Measurements from ENCODE around the gene PTS.

PTS gene

DNA sequence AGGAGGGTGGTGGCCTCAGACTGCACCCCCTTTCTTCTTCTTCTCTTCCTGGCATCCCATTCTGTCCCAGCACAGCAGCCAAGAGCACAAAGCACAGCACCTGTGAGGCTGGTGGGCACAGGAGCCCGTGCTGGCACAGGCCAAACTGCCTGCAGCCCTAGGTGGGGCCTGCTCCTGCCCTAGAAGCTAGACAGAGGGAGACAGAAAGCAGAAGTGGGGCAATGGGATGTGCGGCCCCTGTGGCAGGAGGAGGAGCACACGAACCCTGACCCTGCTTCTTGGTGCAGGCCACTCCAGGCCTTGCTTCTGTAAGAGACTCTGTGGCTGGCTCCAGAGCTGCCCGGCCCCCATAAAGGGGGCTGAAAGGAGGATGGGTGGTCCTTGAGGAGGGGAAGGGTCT lies 3.9 kb upstream of the PTS start:
- DNase-seq (ENCODE audit: low spot score) = no peak

DNA sequence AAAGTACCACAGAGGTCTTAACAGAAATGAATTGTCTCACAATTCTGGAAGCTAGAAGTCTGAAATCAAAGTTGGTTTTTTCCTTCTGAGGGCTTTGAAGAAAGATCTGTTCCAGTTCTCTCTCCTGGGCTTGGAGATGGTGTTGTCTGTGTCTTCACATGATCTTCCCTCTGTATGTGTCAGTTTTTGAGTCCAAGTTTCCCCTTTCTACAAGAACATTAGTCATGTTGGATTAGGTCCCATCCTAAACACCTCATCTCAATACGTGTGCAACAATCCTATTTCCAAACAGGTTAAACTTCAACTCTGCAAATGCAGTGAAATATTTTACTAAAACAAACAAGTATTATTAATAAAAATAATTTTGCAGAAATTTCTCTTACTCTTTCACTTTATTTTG lies 3.1 kb upstream of the PTS start:
- DNase-seq (ENCODE audit: low spot score) = no peak

DNA sequence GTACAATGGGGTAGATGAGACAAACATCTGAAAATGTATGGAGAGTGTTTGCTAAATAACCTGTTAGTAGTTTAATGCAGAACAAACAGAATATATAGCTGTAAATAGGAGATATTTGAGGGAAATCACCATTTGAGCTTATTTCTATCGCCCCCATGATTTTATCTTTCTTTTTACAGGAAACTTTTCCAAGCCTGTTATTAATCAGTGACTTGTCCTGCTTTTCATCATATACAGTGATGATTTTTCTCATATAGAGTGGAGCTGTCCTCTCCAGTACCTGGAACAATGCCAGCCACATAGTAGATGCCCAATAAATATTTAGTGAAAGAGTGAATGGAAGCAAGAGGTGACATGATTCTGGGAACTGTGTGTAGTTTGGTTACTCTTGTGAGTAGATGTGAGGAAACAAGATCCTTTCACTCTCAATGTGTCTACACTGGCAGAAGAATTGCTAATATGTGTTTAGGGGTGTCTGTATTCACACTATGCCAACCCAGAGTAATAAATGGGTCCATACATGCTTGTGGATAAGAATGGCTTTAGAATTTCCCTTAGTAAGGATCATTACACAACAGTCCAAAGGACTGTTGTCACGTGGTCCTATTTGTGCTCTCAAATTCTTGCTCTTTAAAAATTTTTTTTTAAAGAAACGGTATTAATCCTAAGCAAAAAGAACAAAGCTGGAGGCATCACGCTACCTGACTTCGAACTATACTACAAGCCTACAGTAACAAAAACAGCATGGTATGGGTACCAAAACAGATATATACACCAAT lies 2.3 kb upstream of the PTS start:
- DNase-seq (ENCODE audit: low spot score) = no peak

DNA sequence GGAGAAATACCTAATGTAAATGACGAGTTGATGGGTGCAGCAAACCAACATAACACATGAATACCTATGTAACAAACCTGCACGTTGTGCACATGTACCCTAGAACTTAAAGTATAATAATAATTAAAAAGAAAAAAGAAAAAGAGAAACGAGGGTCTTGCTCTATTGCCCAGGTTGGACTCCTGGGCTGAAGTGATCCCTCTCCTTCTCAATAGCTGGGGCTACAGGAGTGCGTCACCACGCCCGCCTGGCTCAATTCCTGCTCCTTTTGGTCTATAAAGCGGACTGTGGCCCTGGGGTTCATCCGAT lies 521 bp upstream of the PTS start:
- DNase-seq (ENCODE audit: low spot score) = peak; percentile 75

DNA sequence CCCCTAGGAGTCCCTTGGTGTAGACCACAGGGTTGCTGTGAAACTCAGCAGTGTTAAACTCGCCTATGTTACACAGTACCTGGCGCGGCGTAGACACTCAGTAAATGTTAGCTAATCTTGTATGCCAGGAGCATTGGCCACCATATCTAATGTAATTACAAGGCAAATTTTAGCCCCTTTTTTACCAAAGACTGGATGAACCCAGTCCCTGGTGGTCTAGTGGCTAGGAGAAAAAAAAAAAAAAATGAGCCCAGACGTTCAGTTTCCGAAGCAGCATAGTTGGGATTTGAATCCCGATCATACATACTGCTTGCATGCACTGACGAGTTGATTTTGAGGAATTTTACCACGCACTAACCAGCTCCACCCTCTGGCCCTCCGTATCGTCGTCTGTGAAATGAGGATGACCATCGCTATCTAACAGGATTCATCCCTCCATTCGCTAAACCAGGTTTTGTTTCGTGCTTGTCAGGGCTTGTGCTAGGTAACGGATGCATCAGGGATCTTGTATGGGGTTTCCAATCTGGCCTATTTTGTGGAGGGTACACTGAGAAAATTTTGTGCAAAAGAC lies 688 bp downstream of the PTS start:
- peak; percentile 54 for DNase-seq (ENCODE audit: low spot score)

DNA sequence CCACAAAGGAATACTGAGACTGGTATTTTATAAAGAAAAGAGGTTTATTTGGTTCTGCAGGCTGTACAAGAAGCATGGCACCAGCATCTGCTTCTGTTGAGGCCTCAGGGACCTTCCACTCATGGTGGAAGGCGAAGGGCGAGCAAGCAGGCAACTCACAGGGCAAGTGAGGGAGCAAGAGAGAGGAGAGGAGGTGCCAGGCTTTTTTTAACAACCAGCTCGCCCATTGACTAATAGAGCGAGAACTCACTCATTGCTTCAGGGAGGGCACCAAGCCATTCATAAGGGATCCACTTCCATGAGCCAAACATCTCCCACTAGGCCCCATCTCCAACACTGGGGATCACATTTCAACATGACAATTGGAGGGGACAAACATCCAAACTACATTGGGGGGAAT lies 1.2 kb downstream of the PTS start:
- DNase-seq (ENCODE audit: low spot score) = no peak

DNA sequence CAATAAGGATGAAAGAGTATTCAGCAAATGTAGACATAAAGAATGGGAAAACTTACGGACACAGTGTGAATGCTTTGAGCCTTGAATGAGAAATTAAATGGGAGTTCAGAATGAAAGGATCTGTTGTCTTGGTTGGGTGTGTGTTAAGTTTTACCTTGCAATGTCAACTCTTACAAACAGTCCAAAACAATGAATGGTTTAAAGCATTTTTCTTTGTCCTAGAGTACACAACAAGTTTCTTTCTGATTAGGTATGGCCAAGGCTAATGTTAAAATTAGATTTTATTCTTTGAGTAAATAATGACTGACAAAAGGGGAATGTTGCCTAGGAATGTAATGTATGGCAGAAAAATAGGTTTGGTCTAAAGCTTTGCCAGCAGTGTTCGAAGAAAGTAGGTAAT lies 2.5 kb downstream of the PTS start:
- DNase-seq (ENCODE audit: low spot score) = no peak

DNA sequence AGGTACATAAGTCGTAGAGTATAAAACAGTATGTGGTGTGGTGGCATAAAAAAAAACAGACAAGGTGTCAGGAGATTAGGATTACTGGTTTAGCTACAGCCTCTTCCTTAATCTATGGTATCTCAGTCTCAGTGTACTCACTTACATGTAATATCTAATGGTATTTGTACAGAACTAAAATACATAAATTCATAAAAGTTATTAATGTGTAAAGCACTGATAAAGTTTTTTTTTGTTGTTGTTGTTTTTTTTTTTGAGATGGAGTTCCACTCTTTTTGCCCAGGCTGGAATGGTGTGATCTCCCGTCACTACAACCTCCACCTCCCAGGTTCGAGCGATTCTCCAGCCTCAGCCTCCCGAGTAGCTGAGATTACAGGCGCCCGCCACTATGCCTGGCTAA lies 2.9 kb downstream of the PTS start:
- no peak for DNase-seq (ENCODE audit: low spot score)

DNA sequence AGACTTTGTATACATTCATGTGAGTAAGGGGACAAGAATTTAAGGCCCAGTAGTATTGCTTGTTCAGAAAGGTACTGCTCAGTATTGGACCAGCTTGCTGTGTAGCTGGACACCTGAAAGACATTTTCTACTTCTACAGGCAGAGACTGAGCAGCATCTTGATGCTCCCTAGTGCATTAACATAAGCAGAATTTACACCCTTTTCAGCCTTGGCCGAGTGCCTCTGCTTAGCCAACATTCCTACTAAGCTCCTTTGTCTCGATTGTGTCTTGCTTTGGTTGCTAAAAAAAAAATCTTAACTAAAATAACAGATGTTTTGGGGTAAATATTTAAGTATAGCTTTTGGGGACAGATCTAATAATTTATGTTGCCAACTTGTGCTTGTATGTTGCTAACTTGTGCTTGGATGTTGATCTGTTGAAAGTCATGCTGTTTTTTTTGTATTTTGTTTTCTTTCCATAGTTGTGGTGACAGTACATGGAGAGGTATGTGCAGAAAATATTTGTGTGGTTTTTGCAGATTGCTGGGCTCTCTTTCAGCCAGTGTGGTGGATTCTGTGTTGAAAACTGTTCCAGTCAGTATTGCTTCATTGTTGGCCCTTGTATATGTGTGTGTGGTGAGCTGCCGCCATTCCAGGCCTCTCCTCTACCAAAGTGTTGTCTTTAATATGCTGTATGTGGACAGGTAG lies 3.7 kb downstream of the PTS start:
- DNase-seq (ENCODE audit: low spot score) = peak; percentile 79

DNA sequence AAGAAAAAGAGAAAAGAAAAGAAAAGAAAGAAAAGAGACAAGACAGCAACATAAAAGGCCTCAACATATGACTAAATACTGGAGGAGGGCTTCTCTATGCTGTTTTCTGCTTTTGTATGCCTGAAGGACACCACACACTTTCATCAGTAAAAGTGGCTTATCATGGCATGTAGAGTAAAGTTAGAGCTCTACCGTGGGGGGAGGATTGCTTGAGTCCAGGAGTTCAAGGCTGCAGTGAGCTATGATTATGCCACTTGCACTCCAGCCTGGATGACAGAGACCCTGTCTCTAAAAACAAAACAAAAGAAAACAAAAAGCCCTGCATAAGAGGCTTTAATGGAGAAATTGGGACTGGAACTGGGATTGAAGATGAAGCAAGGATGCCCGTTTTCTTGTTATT lies 5.7 kb downstream of the PTS start:
- no peak for DNase-seq (ENCODE audit: low spot score)

DNA sequence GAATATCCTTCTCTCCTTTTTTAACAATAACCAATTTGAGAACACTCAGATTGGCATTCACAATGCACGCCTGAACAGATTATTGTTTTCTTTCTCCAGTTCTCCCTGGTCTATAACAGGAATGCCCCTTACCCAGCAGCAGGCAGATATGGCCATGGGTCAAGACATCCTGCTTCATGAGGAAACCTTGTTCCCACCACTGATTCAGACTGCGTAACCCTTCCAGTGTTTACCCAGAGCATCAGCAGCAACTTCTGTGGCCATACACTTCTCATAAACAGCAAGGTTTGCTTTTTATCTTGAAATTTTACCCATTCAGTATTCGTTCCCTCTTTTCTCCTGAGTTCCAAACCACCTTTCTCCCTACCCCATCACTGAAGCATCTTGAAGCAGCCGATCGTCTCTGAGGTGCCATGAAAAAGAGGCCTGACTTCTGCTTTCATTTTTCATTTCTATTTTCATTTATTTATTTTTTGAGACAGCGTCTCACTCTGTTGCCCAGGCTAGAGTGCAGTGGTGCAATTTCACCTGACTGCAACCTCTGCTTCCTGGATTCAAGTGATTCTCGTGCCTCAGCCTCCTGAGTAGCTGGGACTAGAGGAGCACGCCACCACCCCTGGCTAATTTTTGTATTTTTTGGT lies 9.6 kb downstream of the PTS start:
- DNase-seq (ENCODE audit: low spot score) = no peak

DNA sequence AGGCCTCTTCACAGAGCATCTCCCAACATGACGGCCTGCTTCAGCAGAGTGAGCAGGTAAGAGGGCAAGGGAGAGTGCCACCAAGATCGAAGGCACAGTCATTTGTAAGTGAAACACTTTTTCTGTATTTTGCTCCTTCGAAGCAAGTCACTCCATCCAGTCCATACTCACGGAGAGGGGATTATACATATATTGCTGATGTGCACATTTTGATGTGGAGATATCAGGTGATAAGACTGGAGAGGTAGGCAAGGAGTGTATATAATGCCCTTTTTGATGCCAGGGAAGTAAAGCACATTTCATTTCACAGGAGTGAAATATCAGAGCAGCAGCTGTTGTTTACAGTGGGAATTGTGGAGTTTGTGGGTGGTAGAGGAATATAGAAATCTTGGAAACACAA lies 11.2 kb downstream of the PTS start:
- DNase-seq (ENCODE audit: low spot score) = no peak

DNA sequence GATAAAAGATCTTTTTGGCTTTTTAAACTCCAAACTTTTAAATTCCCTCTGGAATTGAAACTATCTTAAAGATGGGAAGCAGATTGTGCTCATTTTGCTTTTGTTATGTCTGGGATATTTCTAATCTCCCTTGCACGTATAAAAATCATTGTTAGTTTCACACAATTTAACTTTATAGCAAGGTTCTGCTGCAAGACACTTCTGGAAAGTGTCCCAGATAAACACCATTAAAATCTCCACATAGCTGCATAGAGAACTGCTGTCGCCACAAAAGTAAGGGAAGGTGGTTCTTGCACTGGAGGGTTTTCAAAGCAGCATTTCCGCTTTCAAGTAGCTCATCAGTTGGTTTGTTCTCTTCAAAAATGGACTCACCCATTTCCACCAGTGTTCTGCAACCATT lies 11.8 kb downstream of the PTS start:
- no peak for DNase-seq (ENCODE audit: low spot score)

DNA sequence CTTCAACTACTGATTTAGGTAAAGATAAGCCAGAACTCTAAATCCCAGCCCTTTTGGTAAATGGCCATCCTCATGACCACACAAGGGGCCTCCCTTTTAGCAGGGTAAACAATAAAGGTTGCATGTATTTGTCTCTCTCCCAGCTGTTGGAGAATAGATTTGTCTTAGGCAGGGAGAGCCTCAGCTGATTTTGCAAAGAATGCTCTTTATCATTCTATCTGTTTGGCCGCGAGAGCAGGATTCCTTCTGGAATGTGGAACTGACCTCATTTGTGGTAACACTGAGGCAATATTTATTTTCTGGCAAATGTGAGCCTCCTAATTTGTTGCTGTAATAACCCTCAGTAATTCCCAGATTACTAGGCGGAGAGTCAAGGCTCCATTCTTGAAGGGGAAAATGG lies 15.3 kb downstream of the PTS start:
- DNase-seq (ENCODE audit: low spot score) = peak; percentile 60

DNA sequence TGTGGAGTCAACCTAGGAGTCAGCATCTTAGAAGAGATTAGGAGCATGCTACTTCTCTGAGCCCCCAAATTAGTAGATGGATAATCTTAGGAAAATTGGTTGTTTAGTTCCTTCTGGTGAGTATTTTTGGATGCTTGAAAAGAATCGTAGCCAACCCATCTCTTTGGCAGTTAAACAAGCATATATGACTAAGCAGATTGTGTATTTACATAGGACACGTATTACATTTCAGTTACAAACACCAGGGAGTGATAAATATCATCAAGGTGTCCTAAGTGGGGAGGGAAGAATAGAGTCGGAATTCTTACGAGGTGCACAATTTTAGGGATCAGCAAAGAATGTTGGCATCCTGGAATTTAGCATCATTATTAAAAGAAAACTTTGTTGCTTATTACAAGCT lies 21.0 kb downstream of the PTS start:
- DNase-seq (ENCODE audit: low spot score) = no peak

DNA sequence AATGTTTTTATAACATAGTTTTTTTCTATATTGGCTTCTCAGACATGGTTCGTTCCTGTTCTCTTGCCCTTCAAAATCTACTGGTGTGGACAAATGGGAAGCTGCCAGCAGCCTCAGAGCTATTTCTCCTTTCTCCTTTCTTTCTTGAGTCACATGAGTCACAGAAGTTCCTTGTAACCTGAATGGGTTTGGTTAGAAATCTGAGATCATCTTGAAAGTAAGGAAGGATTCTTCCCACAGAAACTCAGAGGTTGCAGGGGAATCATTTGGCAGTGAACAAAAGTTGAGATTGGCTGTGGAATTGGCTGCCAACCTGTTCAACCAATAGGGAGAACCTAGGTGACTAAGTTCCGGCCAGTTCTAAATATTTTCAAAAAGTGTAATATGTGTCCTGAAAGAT lies 22.0 kb downstream of the PTS start:
- DNase-seq (ENCODE audit: low spot score) = no peak

DNA sequence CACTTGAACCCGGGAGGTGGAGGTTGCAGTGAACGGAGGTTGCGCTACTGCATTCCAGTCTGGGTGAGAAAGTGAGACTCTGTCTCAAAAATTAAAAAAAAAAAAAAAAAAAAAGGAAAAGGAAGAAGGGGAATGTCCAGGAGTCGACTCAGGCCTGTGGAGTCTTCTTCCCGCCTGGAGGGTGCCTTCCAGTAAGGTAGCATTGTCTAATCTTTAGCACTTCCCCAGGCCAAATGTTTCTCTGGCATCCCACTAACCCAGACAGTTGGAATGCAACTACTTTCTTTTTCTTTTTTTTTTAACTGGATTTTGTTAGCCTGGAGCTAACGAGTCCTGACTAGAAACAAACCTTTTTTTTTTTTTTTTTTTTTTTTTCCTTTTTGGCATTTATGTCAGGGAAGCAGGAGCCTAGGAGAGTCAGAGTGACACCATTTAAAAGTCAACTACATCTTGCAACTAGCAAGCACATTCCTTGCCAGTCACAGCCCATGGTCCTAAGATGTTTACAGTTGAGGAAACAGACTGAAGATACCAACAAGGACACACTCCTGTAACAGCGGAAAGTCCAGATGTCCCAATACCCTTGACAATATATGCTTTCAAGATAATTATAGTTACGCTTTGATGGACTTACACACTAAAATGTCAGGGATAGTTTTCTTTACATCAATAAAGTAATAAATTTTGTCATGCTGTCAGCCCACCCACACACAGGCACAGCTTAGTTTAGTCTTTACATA lies 23.8 kb downstream of the PTS start:
- no peak for DNase-seq (ENCODE audit: low spot score)

DNA sequence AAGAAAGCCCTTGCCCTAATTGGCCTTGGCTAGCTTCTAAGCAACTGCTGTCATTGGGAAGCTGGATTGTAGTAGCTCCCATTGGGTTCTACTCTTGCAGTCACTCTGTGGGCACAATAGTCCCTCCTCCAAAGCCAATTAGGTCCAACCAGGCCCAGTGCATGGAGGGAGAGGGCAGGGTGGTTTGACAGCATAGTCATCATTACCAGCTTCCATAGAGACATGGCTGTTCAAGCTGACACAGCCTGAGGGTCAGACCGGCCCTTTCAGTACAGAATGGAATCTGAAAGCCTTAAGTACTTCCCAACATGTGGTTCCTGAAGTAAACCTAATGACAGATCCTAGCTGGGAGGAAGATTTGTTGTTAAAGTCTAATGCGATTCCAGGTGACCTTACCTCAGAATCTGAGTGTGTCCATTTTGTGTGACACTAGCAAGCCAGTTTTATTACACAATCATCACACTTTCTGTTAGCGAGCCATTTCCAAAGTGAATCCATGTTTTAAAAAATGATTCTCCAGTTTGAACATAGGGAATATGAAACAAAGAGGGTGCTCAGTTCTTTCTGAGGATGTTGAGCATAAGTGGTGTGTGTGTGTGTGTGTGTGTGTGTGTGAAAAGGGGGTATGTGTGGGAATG lies 27.5 kb downstream of the PTS start:
- no peak for DNase-seq (ENCODE audit: low spot score)

DNA sequence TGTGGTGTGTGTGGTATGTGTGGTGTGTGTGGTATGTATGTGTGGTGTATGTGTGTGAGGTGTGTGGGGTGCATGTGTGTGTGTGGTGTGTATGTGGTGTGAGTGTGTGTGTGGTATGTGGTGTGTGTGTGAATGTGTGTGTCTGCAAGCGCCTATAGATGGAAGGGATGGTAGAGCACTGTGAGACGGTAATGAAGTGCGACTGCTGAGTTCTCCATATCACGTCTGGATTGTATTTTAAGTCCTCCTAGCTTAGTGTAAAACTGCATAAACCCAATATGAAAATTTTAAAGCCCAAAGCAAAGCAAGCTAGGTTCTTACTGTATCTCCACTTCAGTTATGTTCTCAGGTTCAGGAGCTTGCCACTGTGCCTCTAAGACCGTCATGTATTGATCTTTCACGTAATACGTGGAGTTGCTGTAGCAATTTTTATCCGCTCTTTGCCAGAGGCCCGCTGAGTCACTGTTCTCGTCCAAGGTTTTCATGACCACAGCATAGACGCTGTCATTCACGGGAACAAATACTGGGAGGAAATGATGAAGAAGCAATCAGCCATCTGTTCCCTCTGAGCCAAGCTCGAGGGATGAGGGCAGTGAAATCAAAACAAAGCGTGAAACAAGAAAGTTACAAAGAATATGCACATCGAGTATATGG lies 29.0 kb downstream of the PTS start:
- peak; percentile 62 for DNase-seq (ENCODE audit: low spot score)

DNA sequence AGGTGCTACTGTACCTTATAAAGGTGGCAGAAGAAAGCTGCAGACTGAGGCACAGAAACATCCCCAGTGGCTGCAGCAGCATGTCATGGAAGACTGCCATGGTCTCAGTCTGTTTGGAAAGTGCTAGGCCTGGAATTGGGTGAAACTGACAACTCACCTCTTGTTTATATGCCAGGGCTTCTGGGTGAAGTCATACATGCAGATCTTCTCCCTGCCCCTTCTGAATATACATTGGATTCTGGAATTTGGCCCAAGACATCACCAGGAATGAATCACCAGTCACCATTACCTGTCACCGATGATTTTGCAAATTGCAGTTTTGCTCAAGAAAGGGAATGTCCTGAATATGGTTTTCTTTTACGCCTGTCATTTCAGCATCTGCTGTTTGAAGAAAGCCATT lies 34.3 kb downstream of the PTS start, which contains the start of gene PLET1:
TSS of gene PLET1 (minus strand) at position 371 of the 400 bp plus-strand sequence. CDS start at position 100, 271 bp downstream.
- DNase-seq (ENCODE audit: low spot score) = no peak

DNA sequence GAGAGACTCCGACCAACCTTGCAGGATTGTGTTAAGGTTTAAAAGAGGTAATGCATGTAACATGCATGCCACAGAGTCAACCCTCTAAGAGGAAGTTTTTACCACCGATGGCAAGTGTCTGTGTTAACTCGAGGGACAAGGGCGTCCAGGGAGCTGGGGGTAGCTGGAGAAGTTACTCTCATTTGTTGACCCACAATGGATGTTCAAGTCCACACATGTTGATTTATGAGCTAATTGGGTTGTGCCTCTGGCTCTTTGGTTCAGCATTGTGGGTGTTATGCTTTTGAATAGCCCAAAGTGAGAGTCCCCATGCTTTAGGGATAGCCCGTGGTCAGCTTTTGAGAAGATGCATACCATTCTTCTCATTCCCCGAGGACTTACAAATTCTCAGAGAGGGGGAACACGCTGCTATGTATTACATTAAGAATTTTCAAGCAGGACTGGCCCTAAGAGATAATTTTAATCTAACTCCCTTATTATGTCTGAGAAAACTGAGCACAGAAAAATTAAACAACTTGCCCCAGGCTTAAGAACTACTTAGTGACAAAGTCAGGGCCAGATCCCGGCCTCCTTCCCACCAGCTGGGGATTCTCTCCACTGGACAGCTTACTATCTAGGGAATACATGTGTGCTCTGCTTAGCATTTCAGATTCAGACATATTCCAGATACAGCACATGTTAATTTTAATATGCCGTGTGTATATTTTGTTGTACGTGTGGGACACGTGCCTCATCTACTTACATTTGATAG lies 39.6 kb downstream of the PTS start:
- DNase-seq (ENCODE audit: low spot score) = no peak

Data from AG20443 (cell line).